Renal cortex interstitium (tissue), 11 donors: ENCODE data around the gene CCL3. TPM values are rescaled to one million over a fixed set of nuclear protein-coding genes. Genes with fewer than 3 reads are reported as not detected.
"Not testable (repeated sequence)": the region's sequence is repeated elsewhere in the genome, so short reads cannot be mapped to it uniquely, and the experiment has no call there.

ENCODE experiments used
- DNase-seq, 11 donors: peaks; one replicate each; pipeline ENCODE4 v3.0.0-alpha.2; 2013; ENCODE audit warnings: low read depth in 9 of 11, low spot score in 4 of 11; ENCODE audit errors: extremely low read depth in 1 of 11
- polyA plus RNA-seq, 3 donors: library from polyadenylated mRNA; unstranded; fragments of 120-200 nt; gene quantifications; one replicate each; pipeline ENCODE4 v1.2.1, GENCODE V29; 2013; ENCODE audit not compliant: insufficient read length in 3 of 3

The CCL3 gene
- polyA plus RNA-seq, 3 donors, result 0.35 to 5.1 (median 2.9) TPM

GRCh38 chr17:36092715-36093114, 2.8 kb upstream of the CCL3 start:
- not testable (repeated sequence) for DNase-seq

- no peak for DNase-seq
Measured at GRCh38 chr17:36092230-36092629, 2.3 kb upstream of the CCL3 start.

GRCh38 chr17:36089339-36089865, 541 bp downstream of the CCL3 start:
- no peak for DNase-seq

- no peak for DNase-seq
Measured at GRCh38 chr17:36088670-36089338, 1.1 kb downstream of the CCL3 start.

- not testable (repeated sequence) for DNase-seq
Measured at GRCh38 chr17:36087897-36088572, 1.9 kb downstream of the CCL3 start.

- DNase-seq, result not testable (repeated sequence)
Measured at GRCh38 chr17:36087471-36087870, 2.5 kb downstream of the CCL3 start.

- no peak for DNase-seq
Measured at GRCh38 chr17:36086791-36087190, 3.2 kb downstream of the CCL3 start.

- DNase-seq, result no peak
Measured at GRCh38 chr17:36085765-36086164, 4.2 kb downstream of the CCL3 start.

GRCh38 chr17:36083691-36084090, 6.3 kb downstream of the CCL3 start:
- not testable (repeated sequence) for DNase-seq

- not testable (repeated sequence) for DNase-seq
Measured at GRCh38 chr17:36082482-36083120, 7.3 kb downstream of the CCL3 start.

GRCh38 chr17:36081681-36082471, 8.1 kb downstream of the CCL3 start:
- not testable (repeated sequence) for DNase-seq

- DNase-seq, result no peak
Measured at GRCh38 chr17:36074365-36074764, 15.6 kb downstream of the CCL3 start.

GRCh38 chr17:36072431-36073121, 17.4 kb downstream of the CCL3 start:
- peak in 9 of 11 donors; percentile 7 to 45 (median 18) for DNase-seq

- DNase-seq, result no peak
Measured at GRCh38 chr17:36071751-36072150, 18.2 kb downstream of the CCL3 start.

GRCh38 chr17:36070427-36070826, 19.5 kb downstream of the CCL3 start:
- no peak for DNase-seq

- DNase-seq, result no peak
Measured at GRCh38 chr17:36069136-36069535, 20.8 kb downstream of the CCL3 start.

GRCh38 chr17:36068524-36068923, 21.4 kb downstream of the CCL3 start:
- no peak for DNase-seq

GRCh38 chr17:36066365-36066985, 23.5 kb downstream of the CCL3 start:
- DNase-seq, result no peak
